ENCODE results near the gene IDH3G.

The IDH3G gene

DNA sequence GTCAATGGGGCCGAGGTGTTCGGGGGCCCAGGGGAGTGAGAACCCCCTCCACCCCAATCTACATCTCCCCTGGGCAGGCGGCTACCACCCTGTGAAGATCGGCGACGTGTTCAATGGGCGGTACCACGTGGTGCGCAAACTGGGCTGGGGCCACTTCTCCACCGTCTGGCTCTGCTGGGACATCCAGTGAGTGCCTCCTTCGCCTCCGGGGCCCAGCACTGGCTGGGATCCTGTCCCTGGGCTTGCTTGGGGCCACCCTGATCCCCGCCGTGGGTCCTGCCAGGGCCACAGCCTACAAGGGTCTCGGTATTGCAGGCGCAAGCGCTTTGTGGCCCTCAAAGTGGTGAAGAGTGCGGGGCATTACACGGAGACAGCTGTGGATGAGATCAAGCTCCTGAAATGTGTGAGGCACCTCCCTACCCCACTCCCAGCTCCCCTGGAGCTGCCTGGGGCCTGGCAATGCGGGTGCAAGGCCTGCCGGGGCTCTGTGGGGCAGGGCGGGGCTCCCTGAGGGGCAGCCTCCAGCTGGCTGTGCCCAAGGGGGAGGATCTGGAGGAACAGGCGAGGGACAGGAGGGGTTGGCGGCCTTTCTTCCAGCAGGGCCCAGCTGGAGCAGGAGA lies 12.6 kb downstream of the IDH3G start:
- no peak overlapping the region for H3K4me3 ChIP-seq (ENCODE audit: low read length)
- TF ChIP-seq, protein P1, sequence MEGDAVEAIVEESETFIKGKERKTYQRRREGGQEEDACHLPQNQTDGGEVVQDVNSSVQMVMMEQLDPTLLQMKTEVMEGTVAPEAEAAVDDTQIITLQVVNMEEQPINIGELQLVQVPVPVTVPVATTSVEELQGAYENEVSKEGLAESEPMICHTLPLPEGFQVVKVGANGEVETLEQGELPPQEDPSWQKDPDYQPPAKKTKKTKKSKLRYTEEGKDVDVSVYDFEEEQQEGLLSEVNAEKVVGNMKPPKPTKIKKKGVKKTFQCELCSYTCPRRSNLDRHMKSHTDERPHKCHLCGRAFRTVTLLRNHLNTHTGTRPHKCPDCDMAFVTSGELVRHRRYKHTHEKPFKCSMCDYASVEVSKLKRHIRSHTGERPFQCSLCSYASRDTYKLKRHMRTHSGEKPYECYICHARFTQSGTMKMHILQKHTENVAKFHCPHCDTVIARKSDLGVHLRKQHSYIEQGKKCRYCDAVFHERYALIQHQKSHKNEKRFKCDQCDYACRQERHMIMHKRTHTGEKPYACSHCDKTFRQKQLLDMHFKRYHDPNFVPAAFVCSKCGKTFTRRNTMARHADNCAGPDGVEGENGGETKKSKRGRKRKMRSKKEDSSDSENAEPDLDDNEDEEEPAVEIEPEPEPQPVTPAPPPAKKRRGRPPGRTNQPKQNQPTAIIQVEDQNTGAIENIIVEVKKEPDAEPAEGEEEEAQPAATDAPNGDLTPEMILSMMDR (IDR thresholded peaks at IDR 0.05; ENCODE audit: insufficient read depth, low read depth, low read length, missing control alignments), result no peak
- DNase-seq (ENCODE audit: low read depth), result no peak

DNA sequence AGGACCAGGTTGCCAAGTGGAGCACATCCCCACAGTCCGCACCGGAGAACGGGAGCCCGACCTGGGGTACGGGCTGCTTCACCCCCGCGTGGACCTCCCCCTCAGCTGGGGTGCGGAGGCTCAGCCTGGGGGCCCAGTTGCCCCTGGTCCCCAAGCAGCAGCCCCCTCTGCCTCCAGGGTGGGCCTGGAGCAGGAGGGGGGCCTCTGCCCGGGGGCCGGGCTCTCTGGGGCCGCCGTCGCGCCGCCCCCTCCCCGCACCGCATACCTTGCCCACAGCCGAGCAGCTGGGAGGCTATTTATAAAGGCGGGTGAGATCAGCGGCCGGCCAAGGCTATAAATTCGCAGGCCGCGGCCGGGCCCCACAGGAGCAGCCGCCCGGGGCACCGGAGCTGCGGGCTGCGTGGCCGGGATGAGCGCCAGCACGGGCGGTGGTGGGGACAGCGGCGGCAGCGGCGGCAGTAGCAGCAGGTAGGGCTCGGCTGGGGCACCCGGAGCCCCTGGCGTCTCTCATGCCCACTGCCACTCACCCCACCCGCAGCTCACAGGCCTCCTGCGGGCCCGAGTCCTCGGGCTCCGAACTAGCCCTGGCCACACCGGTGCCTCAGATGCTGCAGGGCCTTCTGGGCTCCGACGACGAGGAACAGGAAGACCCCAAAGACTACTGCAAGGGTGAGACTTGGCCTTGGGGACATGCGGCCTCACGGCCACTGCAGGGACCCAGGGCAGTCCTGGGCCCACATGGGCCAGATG lies 13.3 kb downstream of the IDH3G start, which contains the start of gene SRPK3:
Gene SRPK3 (plus strand): TSS at position 364 of the 750 bp plus-strand sequence. CDS start 46 bp downstream, at position 410.
- TF ChIP-seq, protein P1 (IDR thresholded peaks at IDR 0.05; ENCODE audit: insufficient read depth, low read depth, low read length, missing control alignments), result no peak
- no peak for DNase-seq (ENCODE audit: low read depth)
- H3K4me3 ChIP-seq (ENCODE audit: low read length), result no peak within 1 kb of the TSS

DNA sequence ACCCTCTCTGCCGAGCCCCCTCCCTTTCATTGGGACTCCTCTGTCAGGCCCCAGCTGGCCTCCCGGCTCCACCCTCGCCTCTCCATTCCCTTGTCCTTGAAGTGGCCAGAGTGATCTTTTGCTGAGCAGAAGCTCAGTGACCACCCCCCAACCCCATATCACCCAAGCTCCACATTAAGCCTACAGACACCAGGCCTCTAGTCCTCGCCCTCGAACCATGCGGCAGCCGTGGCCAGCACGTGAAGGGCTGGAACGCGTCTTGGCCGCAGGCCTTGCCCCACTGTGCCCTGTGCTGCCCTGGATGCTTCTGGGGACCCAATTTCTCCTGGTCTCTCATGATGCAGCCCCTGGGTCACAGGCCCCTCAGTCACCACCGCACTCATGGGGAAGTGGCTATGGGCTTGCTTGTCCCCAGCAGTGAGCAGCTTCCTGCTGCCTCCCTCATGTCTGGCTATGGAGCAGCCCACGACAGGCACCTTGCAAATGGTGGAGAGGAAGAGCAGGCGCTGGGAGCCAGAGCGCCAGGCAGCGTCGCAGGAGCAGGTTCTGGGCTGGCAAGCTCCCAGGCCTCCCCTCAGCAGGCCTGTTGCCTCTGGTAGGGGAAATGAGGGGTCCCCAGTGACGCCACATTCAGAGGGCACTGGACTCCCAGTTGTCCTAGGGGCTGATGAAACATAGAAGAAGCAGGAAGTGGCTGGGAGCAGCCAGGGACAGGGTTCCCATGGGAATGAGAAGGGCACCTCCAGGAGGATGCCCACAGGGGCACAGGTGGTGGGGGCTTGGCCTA lies 14.1 kb downstream of the IDH3G start:
- H3K4me3 ChIP-seq (ENCODE audit: low read length), result no peak overlapping the region
- TF ChIP-seq, protein P1 (IDR thresholded peaks at IDR 0.05; ENCODE audit: insufficient read depth, low read depth, low read length, missing control alignments), result no peak
- DNase-seq (ENCODE audit: low read depth), result no peak

DNA sequence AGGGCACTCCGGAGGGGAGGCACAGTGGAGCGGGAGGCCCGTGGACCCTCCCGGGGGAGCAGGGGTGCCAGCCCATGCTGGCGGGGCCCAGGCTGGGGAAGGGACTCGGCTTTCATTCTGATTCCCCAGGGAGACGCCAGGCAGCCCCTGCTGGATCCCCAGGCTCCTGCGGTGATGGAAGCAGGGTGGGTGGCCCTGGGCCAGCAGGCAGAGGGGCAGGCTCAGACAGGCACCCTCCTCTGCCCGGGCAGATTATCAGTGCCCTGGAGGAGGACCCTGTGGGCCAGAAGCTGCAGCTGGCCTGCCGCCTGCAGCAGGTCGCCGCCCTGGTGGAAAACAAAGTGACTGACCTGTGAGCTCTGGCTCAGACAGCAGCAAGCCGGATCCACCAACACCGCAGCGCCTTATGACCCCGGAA lies 15.5 kb downstream of the IDH3G start:
- DNase-seq (ENCODE audit: low read depth), result peak; percentile 63
- TF ChIP-seq, protein P1 (IDR thresholded peaks at IDR 0.05; ENCODE audit: insufficient read depth, low read depth, low read length, missing control alignments), result no peak
- H3K4me3 ChIP-seq (ENCODE audit: low read length), result no peak overlapping the region

DNA sequence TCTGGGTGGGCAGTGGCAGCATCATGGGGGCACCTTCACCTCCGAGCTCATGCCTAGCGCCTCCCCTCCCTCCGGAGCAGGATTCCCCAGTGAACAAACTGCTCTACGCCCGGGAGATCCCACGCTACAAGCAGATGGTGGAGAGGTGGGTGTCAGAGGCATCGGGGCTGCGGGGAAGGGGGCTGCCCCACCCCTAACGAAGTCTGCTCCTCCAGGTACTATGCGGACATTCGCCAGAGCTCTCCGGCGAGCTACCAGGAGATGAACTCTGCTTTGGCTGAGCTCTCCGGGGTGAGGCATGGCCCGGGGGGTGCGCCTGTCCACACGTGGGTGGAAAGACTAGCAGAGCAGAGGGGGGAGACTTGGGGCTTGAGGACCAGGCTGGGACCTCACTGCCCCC lies 16.0 kb downstream of the IDH3G start:
- H3K4me3 ChIP-seq (ENCODE audit: low read length), result no peak overlapping the region
- no peak for DNase-seq (ENCODE audit: low read depth)
- TF ChIP-seq, protein P1 (IDR thresholded peaks at IDR 0.05; ENCODE audit: insufficient read depth, low read depth, low read length, missing control alignments), result no peak

DNA sequence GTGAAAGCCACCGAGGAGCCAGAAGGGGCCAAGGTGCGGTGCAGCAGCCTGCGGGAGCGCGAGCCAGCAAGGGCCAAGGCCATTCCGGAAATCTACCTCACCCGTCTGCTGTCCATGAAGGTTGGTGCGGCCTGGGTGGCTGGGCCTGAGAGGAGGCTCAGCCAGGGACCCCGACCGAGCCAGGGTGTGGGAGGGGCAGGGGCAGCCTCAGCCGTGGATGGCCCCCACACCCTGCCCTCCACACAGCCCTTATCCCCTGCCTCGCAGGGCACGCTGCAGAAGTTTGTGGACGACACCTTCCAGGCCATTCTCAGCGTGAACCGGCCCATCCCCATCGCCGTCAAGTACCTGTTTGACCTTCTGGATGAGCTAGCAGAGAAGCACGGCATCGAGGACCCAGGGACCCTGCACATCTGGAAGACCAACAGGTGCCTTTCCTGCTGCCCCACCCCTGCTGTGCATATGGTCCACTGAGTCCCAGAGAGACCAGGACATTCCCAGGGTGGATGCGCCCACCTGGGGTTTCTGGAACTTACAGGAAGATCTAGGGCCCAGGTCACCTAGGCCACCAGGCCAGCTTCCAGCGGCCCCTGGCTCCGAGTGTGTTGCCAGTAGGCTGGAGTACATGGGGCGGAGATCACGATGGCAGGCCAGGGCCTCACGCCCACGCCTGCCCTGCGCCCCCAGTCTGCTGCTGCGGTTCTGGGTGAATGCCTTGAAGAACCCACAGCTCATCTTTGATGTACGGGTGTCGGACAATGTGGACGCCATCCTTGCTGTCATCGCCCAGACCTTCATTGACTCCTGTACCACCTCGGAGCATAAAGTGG lies 16.7 kb downstream of the IDH3G start:
- no peak for DNase-seq (ENCODE audit: low read depth)
- TF ChIP-seq, protein P1 (IDR thresholded peaks at IDR 0.05; ENCODE audit: insufficient read depth, low read depth, low read length, missing control alignments), result no peak
- H3K4me3 ChIP-seq (ENCODE audit: low read length), result no peak overlapping the region
